GM19043 (cell line): Measurements from ENCODE around the gene GREB1.

Experiments
- ATAC-seq: cut with Tn5 transposase; IDR thresholded peaks from one replicate; pipeline ENCODE4 v1.9.1; 2021; ENCODE audit warnings: low read depth; ENCODE audit not compliant: unreplicated experiment

GREB1 gene

GRCh38 chr2:11578081-11578948 is 44.5 kb downstream of the GREB1 start:
- no peak for ATAC-seq

- no peak for ATAC-seq
These were observed 45.3 kb downstream of the GREB1 start for GRCh38 chr2:11578986-11579774.

GRCh38 chr2:11579867-11580659 is 46.2 kb downstream of the GREB1 start:
- ATAC-seq, result no peak

GRCh38 chr2:11580697-11581096 is 46.9 kb downstream of the GREB1 start:
- no peak for ATAC-seq

GRCh38 chr2:11581124-11581796 is 47.4 kb downstream of the GREB1 start:
- ATAC-seq, result no peak

GRCh38 chr2:11581797-11582611 is 48.2 kb downstream of the GREB1 start:
- no peak for ATAC-seq

GRCh38 chr2:11582612-11582861 is 48.7 kb downstream of the GREB1 start:
- ATAC-seq, result no peak

GRCh38 chr2:11582862-11583752 is 49.3 kb downstream of the GREB1 start:
- no peak for ATAC-seq

- peak; percentile 74 for ATAC-seq
These were observed 50.1 kb downstream of the GREB1 start for GRCh38 chr2:11583840-11584524.

- no peak for ATAC-seq
These were observed 50.7 kb downstream of the GREB1 start for GRCh38 chr2:11584525-11585056.

GRCh38 chr2:11585071-11585470 is 51.2 kb downstream of the GREB1 start:
- no peak for ATAC-seq

GRCh38 chr2:11588228-11589110 is 54.6 kb downstream of the GREB1 start:
- ATAC-seq, result no peak

GRCh38 chr2:11589316-11589940 is 55.6 kb downstream of the GREB1 start:
- ATAC-seq, result no peak

- ATAC-seq, result no peak
These were observed 56.3 kb downstream of the GREB1 start for GRCh38 chr2:11590193-11590592.

GRCh38 chr2:11591091-11591490 is 57.2 kb downstream of the GREB1 start:
- no peak for ATAC-seq

- no peak for ATAC-seq
These were observed 59.1 kb downstream of the GREB1 start for GRCh38 chr2:11592671-11593574.
